Right lobe of liver (tissue), 4 donors: ENCODE results near the gene RNASE4.

Source experiments
- POLR2A ChIP-seq: fragments of 450-650 bp; IDR thresholded peaks from one replicate; pipeline ENCODE4 v1.6.1; 2017; ENCODE audit warnings: antibody characterized with exemption, mild to moderate bottlenecking
- TF ChIP-seq, protein P1 (sequence below), 4 donors: fragments of 200-600 bp in 3 of 4; fragments of 450-650 bp in 1 of 4; IDR thresholded peaks; one replicate each; pipeline versions ENCODE4 v1.5.1 to v1.8.0; 2016 to 2022; ENCODE audit warnings: antibody characterized with exemption in 4 of 4, mild to moderate bottlenecking in 2 of 4
- donor health status: DM: no; HTN: no; CAD: no.
- donor health status: DM: no; HTN: no; CAD: no.
- donor health status: DM: no; HTN: yes; CAD: no.

DNA sequence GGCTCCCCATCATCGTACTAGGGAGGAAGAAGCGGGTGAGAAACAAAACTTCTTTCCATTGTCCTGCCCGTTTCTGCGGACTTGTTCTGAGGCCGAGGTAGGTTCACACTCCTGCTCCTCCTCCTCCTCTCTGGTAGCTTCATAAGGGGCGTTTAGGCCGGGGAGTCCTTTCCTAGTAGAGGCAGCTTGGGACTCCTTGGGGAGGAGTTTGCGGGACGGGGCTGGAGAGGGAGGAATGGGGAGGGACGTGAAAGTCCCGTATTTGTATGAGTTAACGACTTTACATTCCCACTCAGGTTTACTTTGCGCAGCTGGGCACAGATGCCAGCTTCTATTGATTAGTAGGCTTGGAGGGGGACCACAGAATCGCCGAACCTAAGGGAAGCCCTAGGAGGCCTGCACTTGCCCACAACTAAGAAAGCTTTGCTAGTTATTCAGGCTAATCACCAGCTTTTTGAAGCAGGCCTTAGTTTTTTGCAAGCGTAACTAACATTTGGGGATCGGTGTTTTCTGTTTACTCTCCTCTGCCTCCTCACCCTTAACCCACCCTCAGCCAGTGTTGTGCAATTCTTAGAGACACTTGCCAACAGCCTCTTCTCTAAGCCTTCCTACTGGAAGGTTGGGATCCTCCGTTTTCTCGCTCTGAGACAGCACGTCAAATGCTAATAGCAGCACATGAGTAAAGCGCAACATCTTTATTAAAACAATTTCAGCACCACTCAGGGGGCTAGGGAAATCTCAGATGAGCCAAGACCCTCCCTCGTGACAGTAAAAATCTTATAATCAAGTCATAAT, 499 bp downstream of the RNASE4 start:
- TF ChIP-seq POLR2A: no peak
- TF ChIP-seq, protein P1, sequence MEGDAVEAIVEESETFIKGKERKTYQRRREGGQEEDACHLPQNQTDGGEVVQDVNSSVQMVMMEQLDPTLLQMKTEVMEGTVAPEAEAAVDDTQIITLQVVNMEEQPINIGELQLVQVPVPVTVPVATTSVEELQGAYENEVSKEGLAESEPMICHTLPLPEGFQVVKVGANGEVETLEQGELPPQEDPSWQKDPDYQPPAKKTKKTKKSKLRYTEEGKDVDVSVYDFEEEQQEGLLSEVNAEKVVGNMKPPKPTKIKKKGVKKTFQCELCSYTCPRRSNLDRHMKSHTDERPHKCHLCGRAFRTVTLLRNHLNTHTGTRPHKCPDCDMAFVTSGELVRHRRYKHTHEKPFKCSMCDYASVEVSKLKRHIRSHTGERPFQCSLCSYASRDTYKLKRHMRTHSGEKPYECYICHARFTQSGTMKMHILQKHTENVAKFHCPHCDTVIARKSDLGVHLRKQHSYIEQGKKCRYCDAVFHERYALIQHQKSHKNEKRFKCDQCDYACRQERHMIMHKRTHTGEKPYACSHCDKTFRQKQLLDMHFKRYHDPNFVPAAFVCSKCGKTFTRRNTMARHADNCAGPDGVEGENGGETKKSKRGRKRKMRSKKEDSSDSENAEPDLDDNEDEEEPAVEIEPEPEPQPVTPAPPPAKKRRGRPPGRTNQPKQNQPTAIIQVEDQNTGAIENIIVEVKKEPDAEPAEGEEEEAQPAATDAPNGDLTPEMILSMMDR (IDR thresholded peaks at IDR 0.05): no peak
